GM21723 (cell line): ENCODE results near the gene DBN1.
"Not testable (repeated sequence)": the region's sequence is repeated elsewhere in the genome, so short reads cannot be mapped to it uniquely, and the experiment has no call there.

ENCODE experiments used
- ATAC-seq: cut with Tn5 transposase; IDR thresholded peaks from one replicate; pipeline ENCODE4 v1.9.1; 2021; ENCODE audit warnings: mild to moderate bottlenecking, moderate library complexity; ENCODE audit not compliant: unreplicated experiment

Gene DBN1

DNA sequence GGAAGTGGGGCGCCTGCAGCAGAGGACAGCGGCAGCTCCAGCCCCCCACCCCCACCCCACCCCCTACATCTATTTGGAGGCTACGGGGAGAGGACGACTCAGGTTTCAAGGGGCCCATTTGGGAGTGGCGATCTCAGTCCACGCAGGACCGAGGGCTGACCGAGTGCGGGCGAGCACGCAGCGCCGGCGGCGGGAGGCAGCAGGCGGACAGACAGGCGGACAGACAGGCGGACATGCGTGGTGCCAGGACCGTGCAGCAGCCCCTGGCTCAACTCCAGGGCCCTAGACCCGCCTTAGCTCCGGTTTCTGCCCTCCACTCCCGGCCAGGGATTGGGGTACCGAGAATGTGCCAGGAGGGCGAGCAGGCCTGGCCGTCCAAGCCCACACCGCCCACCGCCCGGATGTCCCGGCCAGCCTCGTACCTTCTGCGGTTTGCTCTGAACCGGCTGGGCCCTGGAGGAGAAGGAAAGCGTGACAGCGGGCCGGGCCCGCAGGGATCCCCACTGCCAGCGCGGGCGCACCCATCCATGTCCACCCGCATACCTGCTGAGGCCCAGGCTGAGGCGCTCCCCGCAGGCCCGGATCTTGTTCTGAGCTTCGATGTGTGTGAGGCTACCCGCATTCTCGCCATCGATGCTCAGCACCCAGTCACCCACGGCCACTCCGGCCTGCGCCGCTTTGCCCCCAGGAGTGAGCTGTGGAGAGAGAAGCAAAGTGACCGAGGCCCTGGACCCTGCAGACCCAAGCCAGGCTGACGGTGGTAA is 18.7 kb upstream of the DBN1 start:
- no peak for ATAC-seq

GRCh38 chr5:177491429-177491945 is 18.1 kb upstream of the DBN1 start:
- no peak for ATAC-seq

DNA sequence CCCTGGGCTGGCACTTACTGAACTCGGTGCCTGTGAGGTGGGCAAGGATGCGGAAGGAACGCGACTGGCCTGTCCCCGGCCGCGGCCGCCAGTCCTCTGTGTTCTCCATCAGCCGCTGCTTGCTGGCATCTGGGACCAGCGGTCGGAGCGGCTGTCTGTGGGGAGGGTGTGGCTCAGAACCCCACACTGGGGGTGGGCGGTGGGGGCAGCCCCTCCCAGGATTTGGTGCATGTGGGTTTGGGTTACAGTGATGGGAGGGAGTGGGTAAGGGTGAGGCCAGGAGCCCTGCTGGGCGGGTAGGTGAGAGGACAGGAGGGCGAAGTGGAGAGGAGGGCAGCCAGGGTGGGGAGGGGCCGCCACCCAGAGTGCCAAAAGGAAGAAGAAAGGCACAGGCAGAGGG is 17.6 kb upstream of the DBN1 start:
- ATAC-seq: no peak

- ATAC-seq: no peak
These were observed 17.0 kb upstream of the DBN1 start for GRCh38 chr5:177490311-177490991.

- ATAC-seq: no peak
These were observed 15.8 kb upstream of the DBN1 start for GRCh38 chr5:177489119-177489716.

GRCh38 chr5:177487975-177488374 is 14.5 kb upstream of the DBN1 start:
- ATAC-seq: no peak

GRCh38 chr5:177487144-177487543 is 13.7 kb upstream of the DBN1 start:
- no peak for ATAC-seq

DNA sequence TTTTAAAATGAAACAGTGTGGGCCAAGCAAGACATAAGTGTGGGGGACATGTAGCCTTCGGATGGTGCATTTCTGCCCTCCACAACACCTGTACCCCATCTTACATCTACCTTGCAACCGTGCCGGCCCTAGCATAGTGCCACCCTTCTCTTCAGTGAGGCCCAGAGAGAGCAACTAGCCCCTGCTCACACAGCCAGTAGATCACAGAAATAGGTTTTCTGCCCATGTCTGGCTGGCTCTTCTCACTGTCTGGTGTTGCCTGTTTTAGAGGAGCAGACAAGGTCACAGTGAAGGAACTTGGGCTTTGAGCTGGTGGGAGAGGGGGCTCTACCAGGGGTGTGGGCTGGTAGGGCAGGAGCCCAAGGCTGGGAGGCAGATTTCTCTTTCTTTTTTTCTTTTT is 12.8 kb upstream of the DBN1 start:
- no peak for ATAC-seq

DNA sequence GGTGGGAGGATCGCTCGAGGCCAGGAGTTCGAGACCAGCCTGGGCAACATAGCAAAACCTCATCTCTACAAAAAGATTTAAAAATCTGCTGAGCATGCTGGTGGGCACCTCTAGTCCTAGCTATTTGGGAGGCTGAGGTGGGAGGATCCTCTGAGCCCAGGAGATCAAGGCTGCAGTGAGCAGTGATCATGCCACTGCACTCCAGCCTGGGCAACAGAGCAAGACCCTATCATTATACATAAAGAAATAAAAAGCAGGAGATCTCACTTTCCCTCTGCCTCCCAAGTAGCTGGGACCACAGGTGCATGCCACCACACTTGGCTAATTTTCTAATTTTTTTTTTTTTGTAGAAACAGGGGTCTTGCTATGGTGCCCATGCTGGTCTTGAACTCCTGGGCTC is 12.3 kb upstream of the DBN1 start:
- not testable (repeated sequence) for ATAC-seq

GRCh38 chr5:177484902-177485549 is 11.6 kb upstream of the DBN1 start:
- ATAC-seq: no peak

GRCh38 chr5:177483994-177484901 is 10.8 kb upstream of the DBN1 start:
- no peak for ATAC-seq

- ATAC-seq: no peak
These were observed 9.6 kb upstream of the DBN1 start for GRCh38 chr5:177483042-177483441.

- ATAC-seq: no peak
These were observed 8.9 kb upstream of the DBN1 start for GRCh38 chr5:177482359-177482795.

GRCh38 chr5:177479774-177480173 is 6.3 kb upstream of the DBN1 start:
- ATAC-seq: no peak

DNA sequence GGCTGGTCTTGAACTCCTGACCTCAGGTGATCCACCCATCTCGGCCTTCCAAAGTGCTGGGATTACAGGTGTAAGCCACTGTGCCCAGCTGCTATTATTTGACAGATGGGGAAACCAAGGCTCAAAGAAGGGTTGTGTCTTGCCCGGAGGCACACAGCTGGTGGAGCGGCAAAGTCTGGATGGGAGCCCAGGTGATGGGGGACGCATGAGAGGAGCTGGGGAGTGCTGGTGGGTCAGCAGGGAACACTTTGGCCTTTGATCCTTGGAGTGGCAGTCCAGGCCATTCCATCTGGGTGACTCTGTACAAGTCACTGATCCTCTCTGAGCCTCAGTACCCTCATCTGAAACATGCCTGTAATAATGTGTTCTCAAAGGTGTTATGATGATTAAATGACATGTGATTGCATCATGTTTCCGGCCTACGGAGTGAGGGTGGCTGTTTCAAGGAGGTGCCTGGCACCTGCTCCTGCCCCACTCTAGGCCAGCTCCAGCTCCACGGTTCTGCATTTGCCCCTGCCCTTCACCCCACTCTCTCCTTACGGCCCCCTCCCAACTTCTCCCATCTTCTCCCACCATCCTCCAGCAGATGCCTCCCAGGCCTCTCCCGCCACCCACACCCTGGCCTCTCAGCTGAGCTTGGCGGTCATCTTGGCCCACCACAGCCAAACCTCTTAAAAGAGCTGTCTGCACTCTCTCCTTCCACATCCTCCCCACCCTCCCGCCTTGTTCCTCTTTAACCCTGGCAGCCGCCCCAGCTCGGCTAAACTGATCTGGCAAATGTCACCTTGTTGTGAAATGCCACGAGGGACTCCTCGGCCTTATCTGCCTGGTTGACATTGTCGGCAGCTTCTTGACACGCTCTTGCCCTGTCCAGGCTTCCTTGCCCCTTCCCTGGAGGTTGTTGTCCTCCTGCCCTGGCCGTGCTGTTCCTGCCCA is 5.5 kb upstream of the DBN1 start:
- ATAC-seq: no peak

GRCh38 chr5:177477701-177478477 is 4.5 kb upstream of the DBN1 start:
- no peak for ATAC-seq

DNA sequence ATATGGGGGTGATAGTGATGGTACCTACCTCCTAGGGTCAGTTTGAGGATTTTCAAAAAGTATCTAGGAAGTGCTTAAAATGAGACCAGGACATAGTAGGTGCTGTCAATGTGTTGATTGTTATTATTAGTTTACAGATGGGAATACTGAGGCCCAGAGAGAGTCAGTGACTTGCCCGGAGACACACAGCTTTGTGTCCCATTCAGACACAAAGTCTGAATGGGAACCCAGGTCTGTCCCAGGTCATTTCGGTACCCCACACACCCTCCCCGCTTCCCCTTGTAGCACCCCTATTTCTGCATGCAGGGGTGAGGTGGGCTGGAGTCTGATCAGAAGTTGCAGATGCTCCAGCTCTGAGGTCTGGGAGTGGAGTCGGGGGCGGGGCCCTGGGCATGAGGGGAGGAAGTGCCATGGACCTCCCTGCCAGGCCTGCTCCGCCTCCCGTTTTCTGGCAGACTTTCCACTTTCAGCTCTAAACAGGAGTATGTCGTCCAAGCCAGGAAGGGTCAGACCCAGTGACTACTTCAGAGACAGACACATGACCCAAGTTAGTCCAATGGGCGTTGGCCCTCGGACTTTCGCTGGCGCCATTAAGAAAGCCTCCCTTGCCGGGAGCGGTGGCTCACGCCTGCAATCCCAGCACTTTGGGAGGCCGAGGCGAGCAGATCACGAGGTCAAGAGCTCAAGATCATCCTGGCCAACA is 3.2 kb upstream of the DBN1 start:
- ATAC-seq: no peak
